HG02852 (cell line): ENCODE results near the gene MTCL1.

ENCODE experiments used
- ATAC-seq: cut with Tn5 transposase; IDR thresholded peaks from one replicate; pipeline ENCODE4 v1.9.1; 2021; ENCODE audit warnings: mild to moderate bottlenecking, moderate library complexity; ENCODE audit not compliant: unreplicated experiment

MTCL1 gene

GRCh38 chr18:8854962-8855361 lies 149.6 kb downstream of the MTCL1 start:
- ATAC-seq: no peak

GRCh38 chr18:8856212-8856611 lies 150.9 kb downstream of the MTCL1 start:
- ATAC-seq: no peak

- no peak for ATAC-seq
Observed at GRCh38 chr18:8856769-8857393, 151.5 kb downstream of the MTCL1 start.

GRCh38 chr18:8857806-8858205 lies 152.4 kb downstream of the MTCL1 start:
- ATAC-seq: no peak

GRCh38 chr18:8858888-8859511 lies 153.6 kb downstream of the MTCL1 start:
- ATAC-seq: no peak

- ATAC-seq: no peak
Observed at GRCh38 chr18:8860845-8861642, 155.7 kb downstream of the MTCL1 start.

- ATAC-seq: no peak
Observed at GRCh38 chr18:8863427-8863826, 158.1 kb downstream of the MTCL1 start.

GRCh38 chr18:8865934-8866333 lies 160.6 kb downstream of the MTCL1 start:
- ATAC-seq: no peak

- no peak for ATAC-seq
Observed at GRCh38 chr18:8866679-8867078, 161.3 kb downstream of the MTCL1 start.

GRCh38 chr18:8868276-8868675 lies 162.9 kb downstream of the MTCL1 start:
- ATAC-seq: no peak

GRCh38 chr18:8868779-8869415 lies 163.5 kb downstream of the MTCL1 start:
- ATAC-seq: no peak

- no peak for ATAC-seq
Observed at GRCh38 chr18:8869696-8870095, 164.3 kb downstream of the MTCL1 start.

GRCh38 chr18:8870528-8870927 lies 165.2 kb downstream of the MTCL1 start:
- no peak for ATAC-seq

GRCh38 chr18:8871489-8871888 lies 166.1 kb downstream of the MTCL1 start:
- ATAC-seq: no peak

- ATAC-seq: no peak
Observed at GRCh38 chr18:8874872-8875271, 169.5 kb downstream of the MTCL1 start.

- ATAC-seq: no peak
Observed at GRCh38 chr18:8876887-8877286, 171.5 kb downstream of the MTCL1 start.

GRCh38 chr18:8881103-8881502 lies 175.7 kb downstream of the MTCL1 start:
- ATAC-seq: no peak
